ENCODE measurements around the gene MYCBP. TPM values are rescaled to one million over a fixed set of nuclear protein-coding genes. Genes with fewer than 3 reads are reported as not detected.
A peak's percentile ranks its signal among the peaks of the same experiment; 100 is the strongest.

The MYCBP gene
- total and polyA plus RNA-seq, 2 of the 13 experiments (the other 11 are each of a cell fraction or from before 2014, with no cell fraction given): 11.4 to 30.4 TPM

DNA sequence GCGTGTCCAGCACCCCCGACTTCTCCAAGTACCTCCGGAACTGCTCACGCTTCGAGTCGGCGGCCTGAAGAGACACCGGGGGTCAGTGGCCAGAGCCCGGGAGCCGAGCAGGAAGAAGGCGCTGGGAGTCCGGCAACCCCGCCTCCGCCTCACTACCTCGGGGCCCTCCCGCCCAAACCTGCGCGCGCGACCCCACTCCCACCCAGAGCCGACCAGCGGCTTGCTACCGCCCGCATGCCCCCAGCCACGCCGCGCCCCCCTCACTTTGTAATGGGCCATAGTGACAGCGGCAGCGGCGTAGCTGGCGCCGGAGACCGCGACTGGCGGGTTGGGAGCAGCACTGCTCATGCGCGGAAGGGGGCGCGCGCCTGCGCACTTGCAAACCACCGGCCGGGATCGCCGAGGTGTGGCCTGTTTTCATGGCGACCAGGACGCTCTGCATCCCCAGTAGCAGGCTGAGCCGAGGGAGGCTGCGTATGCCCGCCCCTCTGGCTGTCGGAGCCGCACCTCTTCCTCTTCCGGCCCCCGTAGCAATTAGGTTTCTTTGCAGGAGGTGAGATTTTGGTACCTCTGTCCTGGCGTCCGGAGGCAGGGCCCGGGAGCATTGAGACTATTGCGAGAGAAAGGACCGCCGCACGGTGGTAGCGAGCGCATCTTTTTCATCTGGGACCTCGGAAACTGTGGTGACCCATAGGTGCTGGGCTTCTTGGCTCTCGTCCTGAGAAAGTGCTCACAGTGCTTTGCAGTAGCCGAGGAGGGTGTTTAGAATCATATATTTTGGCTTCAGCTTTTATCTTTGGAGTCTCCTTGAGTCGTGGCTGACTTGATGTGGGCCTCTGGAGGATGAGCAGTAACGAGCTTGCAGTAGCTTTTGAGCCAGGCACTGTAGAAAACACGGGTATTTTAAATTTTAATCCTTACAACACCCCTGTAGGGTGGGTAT is at the start of gene MYCBP (continued):
- TF ChIP-seq, protein P1, sequence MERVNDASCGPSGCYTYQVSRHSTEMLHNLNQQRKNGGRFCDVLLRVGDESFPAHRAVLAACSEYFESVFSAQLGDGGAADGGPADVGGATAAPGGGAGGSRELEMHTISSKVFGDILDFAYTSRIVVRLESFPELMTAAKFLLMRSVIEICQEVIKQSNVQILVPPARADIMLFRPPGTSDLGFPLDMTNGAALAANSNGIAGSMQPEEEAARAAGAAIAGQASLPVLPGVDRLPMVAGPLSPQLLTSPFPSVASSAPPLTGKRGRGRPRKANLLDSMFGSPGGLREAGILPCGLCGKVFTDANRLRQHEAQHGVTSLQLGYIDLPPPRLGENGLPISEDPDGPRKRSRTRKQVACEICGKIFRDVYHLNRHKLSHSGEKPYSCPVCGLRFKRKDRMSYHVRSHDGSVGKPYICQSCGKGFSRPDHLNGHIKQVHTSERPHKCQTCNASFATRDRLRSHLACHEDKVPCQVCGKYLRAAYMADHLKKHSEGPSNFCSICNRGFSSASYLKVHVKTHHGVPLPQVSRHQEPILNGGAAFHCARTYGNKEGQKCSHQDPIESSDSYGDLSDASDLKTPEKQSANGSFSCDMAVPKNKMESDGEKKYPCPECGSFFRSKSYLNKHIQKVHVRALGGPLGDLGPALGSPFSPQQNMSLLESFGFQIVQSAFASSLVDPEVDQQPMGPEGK (CRISPR knock-in tag; IDR thresholded peaks at IDR 0.05): peak; percentile 48
- peak; percentile 82 for TF ChIP-seq HDAC1 (CRISPR knock-in tag; IDR thresholded peaks at IDR 0.05)
- no peak for TF ChIP-seq MATR3 (CRISPR knock-in tag; IDR thresholded peaks at IDR 0.05)
- TF ChIP-seq BORCS8-MEF2B (CRISPR knock-in tag; IDR thresholded peaks at IDR 0.05): no peak; the same call in 1 of the 2 replicates
- TF ChIP-seq EED (CRISPR knock-in tag; IDR thresholded peaks at IDR 0.05): peak; percentile 9; the same call in 1 of the 2 replicates
- TF ChIP-seq, protein P2, sequence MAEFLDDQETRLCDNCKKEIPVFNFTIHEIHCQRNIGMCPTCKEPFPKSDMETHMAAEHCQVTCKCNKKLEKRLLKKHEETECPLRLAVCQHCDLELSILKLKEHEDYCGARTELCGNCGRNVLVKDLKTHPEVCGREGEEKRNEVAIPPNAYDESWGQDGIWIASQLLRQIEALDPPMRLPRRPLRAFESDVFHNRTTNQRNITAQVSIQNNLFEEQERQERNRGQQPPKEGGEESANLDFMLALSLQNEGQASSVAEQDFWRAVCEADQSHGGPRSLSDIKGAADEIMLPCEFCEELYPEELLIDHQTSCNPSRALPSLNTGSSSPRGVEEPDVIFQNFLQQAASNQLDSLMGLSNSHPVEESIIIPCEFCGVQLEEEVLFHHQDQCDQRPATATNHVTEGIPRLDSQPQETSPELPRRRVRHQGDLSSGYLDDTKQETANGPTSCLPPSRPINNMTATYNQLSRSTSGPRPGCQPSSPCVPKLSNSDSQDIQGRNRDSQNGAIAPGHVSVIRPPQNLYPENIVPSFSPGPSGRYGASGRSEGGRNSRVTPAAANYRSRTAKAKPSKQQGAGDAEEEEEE (CRISPR knock-in tag; IDR thresholded peaks at IDR 0.05; ENCODE audit: borderline replicate concordance): no peak
- TF ChIP-seq MIER3 (CRISPR knock-in tag; IDR thresholded peaks at IDR 0.05; ENCODE audit: borderline replicate concordance): peak; percentile 46; the same call in 1 of the 2 replicates
- TF ChIP-seq ZNF205 (CRISPR knock-in tag; IDR thresholded peaks at IDR 0.05): no peak
- TF ChIP-seq ZSCAN5A (CRISPR knock-in tag; IDR thresholded peaks at IDR 0.05; ENCODE audit: borderline replicate concordance): 0 out of 2 replicates have a peak, but pooled peaks have one; percentile 43
- no peak for TF ChIP-seq ZNF180 (CRISPR knock-in tag; IDR thresholded peaks at IDR 0.05; ENCODE audit: borderline replicate concordance, low read depth)
- TF ChIP-seq U2AF2 (IDR thresholded peaks at IDR 0.05; ENCODE audit: low read depth, low read length): no peak
- TF ChIP-seq ZFY (CRISPR knock-in tag; IDR thresholded peaks at IDR 0.05): peak; percentile 76
- TF ChIP-seq, protein P3, sequence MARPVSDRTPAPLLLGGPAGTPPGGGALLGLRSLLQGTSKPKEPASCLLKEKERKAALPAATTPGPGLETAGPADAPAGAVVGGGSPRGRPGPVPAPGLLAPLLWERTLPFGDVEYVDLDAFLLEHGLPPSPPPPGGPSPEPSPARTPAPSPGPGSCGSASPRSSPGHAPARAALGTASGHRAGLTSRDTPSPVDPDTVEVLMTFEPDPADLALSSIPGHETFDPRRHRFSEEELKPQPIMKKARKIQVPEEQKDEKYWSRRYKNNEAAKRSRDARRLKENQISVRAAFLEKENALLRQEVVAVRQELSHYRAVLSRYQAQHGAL (CRISPR knock-in tag; IDR thresholded peaks at IDR 0.05; ENCODE audit: not compliant biosample characterization): no peak
- no peak for TF ChIP-seq ZNF383 (CRISPR knock-in tag; IDR thresholded peaks at IDR 0.05; ENCODE audit: borderline replicate concordance)
- TF ChIP-seq ZBTB33 (CRISPR knock-in tag; IDR thresholded peaks at IDR 0.05): no peak
- peak; percentile 38 for TF ChIP-seq TARDBP (CRISPR knock-in tag; IDR thresholded peaks at IDR 0.05)
- TF ChIP-seq ZNF282 (IDR thresholded peaks at IDR 0.05; ENCODE audit: partially characterized antibody): no peak
- TF ChIP-seq ZNF354B (CRISPR knock-in tag; IDR thresholded peaks at IDR 0.05): no peak
- no peak for TF ChIP-seq ZKSCAN1 (IDR thresholded peaks at IDR 0.05; ENCODE audit: low read length)
- 0 out of 2 replicates have a peak, but pooled peaks have one; percentile 58 for TF ChIP-seq GPN1 (CRISPR knock-in tag; IDR thresholded peaks at IDR 0.05; ENCODE audit: borderline replicate concordance)

All from HepG2 (cell line).